Stimulated activated naive B cell treated with anti-CD40 and anti-IgM and Interleukin-4, amounts not matched to agents 10 μg/mL and 1 μg/mL and 100 μg/mL, for 72 hours (primary cell): ENCODE measurements around the gene TEX14.

Experiments used
- ATAC-seq, 2 donors: fragments of 150-1000 bp; cut with Tn5 transposase; replicated peaks; 2 replicates each; pipeline ENCODE4 v1.10.0; 2021; ENCODE audit warnings: moderate library complexity in 1 of 2
- DNase-seq: peaks from one replicate; pipeline ENCODE4 v3.0.0; 2021
- H3K27ac Mint-ChIP-seq: one replicate; pipeline ENCODE4 v1.8.0; 2022; ENCODE audit warnings: mild to moderate bottlenecking, mixed read lengths
- H3K27me3 Mint-ChIP-seq, 2 donors: one replicate each; pipeline ENCODE4 v1.8.0; 2022; ENCODE audit warnings: mixed read lengths in 2 of 2
- H3K36me3 Mint-ChIP-seq, 2 donors: one replicate each; pipeline ENCODE4 v1.8.0; 2022; ENCODE audit warnings: mixed read lengths in 2 of 2, mild to moderate bottlenecking in 1 of 2
- H3K4me1 Mint-ChIP-seq, 2 donors: one replicate each; pipeline ENCODE4 v1.8.0; 2022; ENCODE audit warnings: mixed read lengths in 2 of 2, mild to moderate bottlenecking in 1 of 2
- H3K4me3 Mint-ChIP-seq, 2 donors: one replicate each; pipeline ENCODE4 v1.8.0; 2022; ENCODE audit warnings: mild to moderate bottlenecking in 2 of 2, mixed read lengths in 2 of 2, moderate library complexity in 1 of 2
- H3K9me3 Mint-ChIP-seq, 2 donors: one replicate each; pipeline ENCODE4 v1.8.0; 2022; ENCODE audit warnings: mixed read lengths in 2 of 2, mild to moderate bottlenecking in 1 of 2

Gene TEX14, protein sequence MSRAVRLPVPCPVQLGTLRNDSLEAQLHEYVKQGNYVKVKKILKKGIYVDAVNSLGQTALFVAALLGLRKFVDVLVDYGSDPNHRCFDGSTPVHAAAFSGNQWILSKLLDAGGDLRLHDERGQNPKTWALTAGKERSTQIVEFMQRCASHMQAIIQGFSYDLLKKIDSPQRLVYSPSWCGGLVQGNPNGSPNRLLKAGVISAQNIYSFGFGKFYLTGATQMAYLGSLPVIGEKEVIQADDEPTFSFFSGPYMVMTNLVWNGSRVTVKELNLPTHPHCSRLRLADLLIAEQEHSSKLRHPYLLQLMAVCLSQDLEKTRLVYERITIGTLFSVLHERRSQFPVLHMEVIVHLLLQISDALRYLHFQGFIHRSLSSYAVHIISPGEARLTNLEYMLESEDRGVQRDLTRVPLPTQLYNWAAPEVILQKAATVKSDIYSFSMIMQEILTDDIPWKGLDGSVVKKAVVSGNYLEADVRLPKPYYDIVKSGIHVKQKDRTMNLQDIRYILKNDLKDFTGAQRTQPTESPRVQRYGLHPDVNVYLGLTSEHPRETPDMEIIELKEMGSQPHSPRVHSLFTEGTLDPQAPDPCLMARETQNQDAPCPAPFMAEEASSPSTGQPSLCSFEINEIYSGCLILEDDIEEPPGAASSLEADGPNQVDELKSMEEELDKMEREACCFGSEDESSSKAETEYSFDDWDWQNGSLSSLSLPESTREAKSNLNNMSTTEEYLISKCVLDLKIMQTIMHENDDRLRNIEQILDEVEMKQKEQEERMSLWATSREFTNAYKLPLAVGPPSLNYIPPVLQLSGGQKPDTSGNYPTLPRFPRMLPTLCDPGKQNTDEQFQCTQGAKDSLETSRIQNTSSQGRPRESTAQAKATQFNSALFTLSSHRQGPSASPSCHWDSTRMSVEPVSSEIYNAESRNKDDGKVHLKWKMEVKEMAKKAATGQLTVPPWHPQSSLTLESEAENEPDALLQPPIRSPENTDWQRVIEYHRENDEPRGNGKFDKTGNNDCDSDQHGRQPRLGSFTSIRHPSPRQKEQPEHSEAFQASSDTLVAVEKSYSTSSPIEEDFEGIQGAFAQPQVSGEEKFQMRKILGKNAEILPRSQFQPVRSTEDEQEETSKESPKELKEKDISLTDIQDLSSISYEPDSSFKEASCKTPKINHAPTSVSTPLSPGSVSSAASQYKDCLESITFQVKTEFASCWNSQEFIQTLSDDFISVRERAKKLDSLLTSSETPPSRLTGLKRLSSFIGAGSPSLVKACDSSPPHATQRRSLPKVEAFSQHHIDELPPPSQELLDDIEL (N-terminal part only)

DNA sequence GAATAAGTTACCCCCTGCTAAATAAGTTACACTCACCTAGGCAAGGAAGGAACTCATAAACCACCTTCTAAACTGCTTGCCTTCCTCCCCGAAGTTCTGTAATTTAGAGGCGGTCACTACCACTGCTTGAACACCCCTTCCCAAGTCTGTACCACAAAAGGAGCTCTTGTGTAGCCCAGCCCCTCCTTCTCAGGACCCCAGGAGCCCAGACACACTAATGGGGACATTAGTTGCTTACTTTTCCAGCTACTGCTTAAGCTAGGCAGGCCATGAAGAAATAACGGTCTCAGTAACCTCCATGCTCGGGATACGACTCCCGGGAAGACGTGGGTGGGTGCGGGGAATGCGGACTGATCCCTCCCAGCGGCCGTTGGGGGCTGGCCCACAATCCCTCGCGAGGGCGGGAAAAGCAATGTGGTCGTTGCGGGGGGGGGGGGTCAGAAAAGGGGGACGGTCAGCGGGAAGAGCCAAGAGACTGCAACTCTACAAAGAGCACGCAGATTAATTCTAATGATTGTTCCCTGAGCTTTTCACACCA, at the start of gene TEX14:
TEX14 (minus strand) TSS at position 345 of the 538 bp plus-strand sequence. CDS start 40,044 bp downstream, outside the sequence.
- H3K4me1 Mint-ChIP-seq = peaks cover 13 to 26% of the 10 kb centered on the region in 2 donors
- H3K4me3 Mint-ChIP-seq = peak within 1 kb of the TSS; percentile 92 to 95
- H3K36me3 Mint-ChIP-seq = peaks cover 5 to 7% of the 10 kb centered on the region in 2 donors
- DNase-seq (no peak), ATAC-seq (no peak)
- no peaks in the 10 kb centered on the region for H3K27me3 Mint-ChIP-seq
- peak within 1 kb of the TSS; percentile 94 for H3K27ac Mint-ChIP-seq
- no peaks in the 10 kb centered on the region for H3K9me3 Mint-ChIP-seq

DNA sequence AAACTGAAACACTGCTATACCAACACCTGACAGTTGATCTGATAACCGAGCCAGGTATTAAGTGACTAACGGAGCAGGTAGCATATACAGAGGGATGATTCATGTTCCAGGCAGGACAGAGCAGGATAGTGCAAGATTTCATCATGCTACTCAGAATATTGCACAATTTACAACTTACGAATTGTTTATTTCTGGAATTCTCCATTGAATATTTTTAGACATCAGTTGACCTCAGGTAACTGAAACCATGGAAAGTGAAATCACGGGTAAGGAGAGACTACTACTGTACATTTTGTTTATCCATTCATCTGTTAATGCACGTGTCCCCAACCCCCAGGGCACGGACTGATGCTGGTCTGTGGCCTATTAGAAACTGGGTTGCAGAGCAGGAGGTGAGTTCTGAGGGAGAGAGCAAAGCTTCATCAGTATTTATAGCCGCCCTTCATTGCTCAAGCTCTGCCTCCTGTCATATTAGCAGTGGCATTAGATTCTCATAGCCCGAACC, 49.3 kb upstream of the TEX14 start:
- DNase-seq (no peak), ATAC-seq (no peak)
- Mint-ChIP-seq H3K9me3 (no peaks in the 10 kb centered on the region), H3K27me3 (no peaks in the 10 kb centered on the region), H3K4me1 (no peaks in the 10 kb centered on the region), H3K4me3 (no peak overlapping the region), H3K36me3 (peaks cover 0 to under 1% of the 10 kb centered on the region in 2 donors), H3K27ac (no peak overlapping the region)

DNA sequence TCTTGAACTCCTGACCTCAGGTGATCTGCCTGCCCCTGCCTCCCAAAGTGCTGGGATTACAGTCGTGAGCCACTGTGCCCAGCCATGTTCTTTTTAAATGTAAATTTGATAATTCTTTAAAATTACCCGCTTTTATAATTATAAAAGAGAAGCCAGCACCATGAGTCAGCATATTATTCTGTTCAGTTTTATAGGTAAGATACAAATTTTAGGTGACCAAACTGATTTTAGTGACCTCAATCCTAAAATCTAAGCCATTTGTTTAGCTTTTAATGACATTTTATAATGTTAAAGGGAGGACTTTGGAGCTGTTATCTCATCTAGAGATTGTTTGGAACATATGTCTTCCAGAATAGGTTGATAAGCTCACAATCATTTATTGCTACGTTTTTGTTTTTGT, 43.0 kb upstream of the TEX14 start:
- Mint-ChIP-seq H3K27me3 (no peaks in the 10 kb centered on the region), H3K27ac (no peak overlapping the region), H3K4me3 (no peak overlapping the region), H3K9me3 (no peaks in the 10 kb centered on the region), H3K4me1 (no peaks in the 10 kb centered on the region), H3K36me3 (peaks cover 3 to 11% of the 10 kb centered on the region in 2 donors)
- DNase-seq (no peak), ATAC-seq (no peak)

DNA sequence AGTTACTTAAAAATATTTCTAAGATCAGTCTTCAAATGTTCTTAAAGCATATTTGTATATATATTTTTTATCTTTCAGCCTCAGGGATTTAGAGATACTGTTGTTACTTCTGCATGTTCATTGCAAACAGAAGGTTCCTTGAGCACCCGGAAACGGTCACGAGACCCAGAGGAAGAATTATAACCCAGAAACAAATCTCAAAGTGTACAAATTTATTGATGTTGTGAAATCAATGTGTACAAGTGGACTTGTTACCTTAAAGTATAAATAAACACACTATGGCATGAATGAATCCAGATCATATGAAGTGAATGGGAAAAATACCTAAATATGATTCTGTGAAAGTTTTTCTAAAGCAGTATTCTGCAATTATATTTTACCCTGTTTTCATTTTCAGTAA, 42.2 kb upstream of the TEX14 start:
- Mint-ChIP-seq H3K9me3 (no peaks in the 10 kb centered on the region), H3K36me3 (peaks cover 3 to 11% of the 10 kb centered on the region in 2 donors), H3K4me3 (no peak overlapping the region), H3K4me1 (no peaks in the 10 kb centered on the region), H3K27me3 (no peaks in the 10 kb centered on the region), H3K27ac (no peak overlapping the region)
- ATAC-seq (no peak), DNase-seq (no peak)

DNA sequence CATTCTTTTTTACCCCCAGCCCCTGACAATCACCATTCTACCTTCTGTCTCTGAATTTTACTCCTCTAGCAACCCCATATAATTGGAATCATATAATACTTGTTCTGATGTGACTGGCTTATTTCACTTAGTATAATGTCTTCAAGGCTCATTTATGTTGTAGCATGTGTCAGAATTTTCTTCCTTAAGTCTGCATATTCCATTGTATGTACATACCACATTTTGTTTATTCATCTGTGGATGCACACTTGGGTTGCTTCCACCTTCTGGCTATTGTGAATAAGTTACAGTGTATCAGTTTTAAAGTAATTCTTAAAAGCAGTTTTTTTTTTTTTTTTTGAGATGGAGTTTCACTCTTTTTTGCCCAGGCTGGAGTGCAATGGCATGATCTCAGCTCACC, 39.1 kb upstream of the TEX14 start:
- DNase-seq (no peak), ATAC-seq (no peak)
- Mint-ChIP-seq H3K4me3 (no peak overlapping the region), H3K36me3 (peaks cover 6 to 12% of the 10 kb centered on the region in 2 donors), H3K27ac (no peak overlapping the region), H3K9me3 (no peaks in the 10 kb centered on the region), H3K27me3 (no peaks in the 10 kb centered on the region), H3K4me1 (no peaks in the 10 kb centered on the region)

DNA sequence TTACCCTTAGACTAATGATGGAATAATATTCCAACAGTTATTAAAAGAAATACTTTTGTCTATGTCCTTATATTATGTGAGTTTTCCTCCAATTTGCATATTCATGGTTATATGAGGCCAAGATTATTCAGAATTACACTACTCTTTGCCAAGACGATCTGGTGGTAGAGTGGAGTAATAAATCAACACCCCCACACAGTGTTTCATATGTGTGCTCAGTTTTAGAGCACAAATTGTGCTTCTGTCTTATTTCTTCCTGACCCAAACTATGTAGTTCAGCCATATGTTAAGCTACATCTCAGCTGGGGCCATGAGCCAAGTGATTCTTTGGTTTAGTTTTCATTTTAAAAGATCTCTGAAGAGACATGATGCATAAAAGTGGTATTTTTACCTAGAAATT, 37.0 kb upstream of the TEX14 start:
- no peaks in the 10 kb centered on the region for H3K9me3 Mint-ChIP-seq
- ATAC-seq (no peak), DNase-seq (no peak)
- H3K4me3 Mint-ChIP-seq = no peak overlapping the region
- H3K36me3 Mint-ChIP-seq = peaks cover 3 to 23% of the 10 kb centered on the region in 2 donors
- no peak overlapping the region for H3K27ac Mint-ChIP-seq
- no peaks in the 10 kb centered on the region for H3K27me3 Mint-ChIP-seq
- no peaks in the 10 kb centered on the region for H3K4me1 Mint-ChIP-seq

DNA sequence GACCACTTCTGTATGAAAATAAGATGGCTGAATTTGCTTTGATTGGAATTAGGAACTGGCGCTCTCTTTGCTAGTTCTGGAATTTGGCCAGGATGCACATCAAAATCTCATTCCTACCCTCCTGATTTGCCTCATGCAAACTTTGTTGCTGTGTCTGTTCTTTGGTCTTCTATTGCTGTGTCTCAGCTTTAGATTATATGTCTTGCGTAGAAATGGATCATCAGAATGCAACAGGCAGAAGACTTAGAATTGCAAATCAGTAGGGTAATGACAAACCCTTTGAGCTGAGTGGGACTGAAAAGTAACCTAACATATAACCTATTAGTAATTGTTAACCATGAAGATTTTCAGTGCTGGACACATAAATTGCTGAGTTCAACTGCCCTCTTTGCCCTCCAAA, 30.9 kb upstream of the TEX14 start:
- Mint-ChIP-seq H3K36me3 (peaks cover 8 to 19% of the 10 kb centered on the region in 2 donors), H3K27me3 (no peaks in the 10 kb centered on the region), H3K4me1 (no peaks in the 10 kb centered on the region), H3K27ac (no peak overlapping the region), H3K4me3 (no peak overlapping the region), H3K9me3 (no peaks in the 10 kb centered on the region)
- ATAC-seq = no peak
- DNase-seq = no peak

DNA sequence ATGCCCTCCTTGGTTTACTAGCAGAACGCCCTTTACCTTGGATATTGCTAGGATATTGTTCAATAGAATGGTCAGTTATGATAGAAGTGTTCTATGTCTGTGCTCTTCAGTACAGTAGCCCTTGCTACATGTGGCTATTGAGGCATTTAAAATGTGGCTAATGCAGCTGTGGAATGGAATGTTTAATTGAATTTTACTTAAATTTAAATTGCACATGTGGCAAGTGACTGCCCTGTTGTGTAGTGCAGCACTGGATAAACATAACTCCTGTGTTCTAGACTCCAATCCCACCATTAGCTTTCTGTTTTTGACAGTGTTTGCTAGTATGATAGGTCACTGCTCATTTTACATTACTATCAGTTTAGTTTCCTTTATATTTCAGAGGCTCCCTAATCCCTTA, 30.4 kb upstream of the TEX14 start:
- no peak overlapping the region for H3K4me3 Mint-ChIP-seq
- H3K27ac Mint-ChIP-seq = no peak overlapping the region
- ATAC-seq (no peak), DNase-seq (no peak)
- H3K27me3 Mint-ChIP-seq = no peaks in the 10 kb centered on the region
- no peaks in the 10 kb centered on the region for H3K9me3 Mint-ChIP-seq
- peaks cover 8 to 19% of the 10 kb centered on the region in 2 donors for H3K36me3 Mint-ChIP-seq
- H3K4me1 Mint-ChIP-seq = no peaks in the 10 kb centered on the region

DNA sequence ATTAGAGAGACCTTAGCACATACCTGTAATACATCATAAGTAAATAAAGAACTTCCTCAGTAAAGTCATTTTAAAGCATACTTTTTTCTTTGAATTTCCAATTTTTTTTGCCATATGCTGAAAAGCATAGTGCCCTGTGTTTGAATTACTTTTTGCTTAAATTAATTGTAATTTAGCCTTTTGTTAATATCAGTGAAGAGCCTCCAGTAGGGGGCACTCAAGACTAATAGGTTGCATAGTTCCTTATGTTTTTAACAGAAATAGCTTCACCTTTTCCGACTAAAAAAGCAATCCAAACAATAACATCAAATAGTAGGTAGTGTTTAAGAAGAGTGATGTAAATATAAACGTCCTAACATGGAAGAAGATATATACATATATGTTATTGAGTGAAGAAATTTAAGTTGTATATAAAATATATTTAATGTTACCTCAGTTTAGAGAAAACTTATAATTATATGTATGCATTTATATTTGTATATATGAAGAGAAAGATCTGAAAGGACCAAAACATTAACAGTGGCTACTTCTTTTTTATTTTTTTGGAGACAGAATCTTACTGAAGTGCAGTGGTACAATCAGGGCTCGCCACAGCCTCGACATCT, 19.2 kb upstream of the TEX14 start:
- H3K9me3 Mint-ChIP-seq = no peaks in the 10 kb centered on the region
- no peak for ATAC-seq
- peaks cover 17 to 35% of the 10 kb centered on the region in 2 donors for H3K36me3 Mint-ChIP-seq
- H3K27ac Mint-ChIP-seq = no peak overlapping the region
- no peak for DNase-seq
- H3K27me3 Mint-ChIP-seq = no peaks in the 10 kb centered on the region
- H3K4me1 Mint-ChIP-seq = peaks cover 9 to 17% of the 10 kb centered on the region in 2 donors
- no peak overlapping the region for H3K4me3 Mint-ChIP-seq

DNA sequence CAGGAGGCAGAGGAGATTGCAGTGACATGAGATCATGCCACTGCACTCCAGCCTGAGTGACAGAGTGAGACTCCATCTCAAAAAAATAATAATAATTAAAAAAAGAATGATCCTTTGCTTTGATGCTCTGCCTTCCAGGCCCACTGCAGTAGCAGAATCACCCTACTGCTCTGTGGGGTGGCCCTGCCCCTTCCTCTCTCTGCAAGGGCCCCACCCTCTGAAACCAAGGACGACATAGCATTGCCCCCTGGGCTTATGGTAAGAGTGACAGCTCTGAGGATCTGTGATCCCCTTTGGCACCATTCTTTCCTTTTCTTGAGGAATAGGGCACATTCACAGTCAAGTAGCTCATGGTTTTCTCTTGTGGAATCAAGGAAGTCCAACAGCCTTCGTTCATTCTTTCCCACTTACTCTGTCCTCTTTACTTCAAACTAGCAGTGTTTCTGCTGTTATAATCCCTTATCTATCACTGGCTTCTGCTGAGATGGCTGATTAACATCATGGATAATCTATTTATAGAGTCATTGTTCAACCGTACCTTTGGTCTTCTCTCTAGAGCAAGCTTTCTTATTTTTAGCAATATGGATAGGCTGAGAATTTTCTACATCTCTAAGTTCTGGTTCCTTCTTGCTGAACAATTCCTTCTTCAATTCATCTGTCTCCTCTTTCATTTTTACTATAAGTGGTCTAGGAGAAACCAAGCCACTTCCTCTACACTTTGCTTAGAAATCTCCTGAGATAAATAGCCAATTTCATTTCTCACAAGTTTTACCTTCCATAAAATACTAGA, 14.7 kb upstream of the TEX14 start:
- ATAC-seq = peak; percentile 72 to 74
- DNase-seq = no peak
- Mint-ChIP-seq H3K27ac (peak overlapping the region; percentile 75), H3K4me3 (no peak overlapping the region), H3K27me3 (no peaks in the 10 kb centered on the region), H3K36me3 (peaks cover 18 to 43% of the 10 kb centered on the region in 2 donors), H3K9me3 (no peaks in the 10 kb centered on the region), H3K4me1 (peaks cover 9 to 21% of the 10 kb centered on the region in 2 donors)

DNA sequence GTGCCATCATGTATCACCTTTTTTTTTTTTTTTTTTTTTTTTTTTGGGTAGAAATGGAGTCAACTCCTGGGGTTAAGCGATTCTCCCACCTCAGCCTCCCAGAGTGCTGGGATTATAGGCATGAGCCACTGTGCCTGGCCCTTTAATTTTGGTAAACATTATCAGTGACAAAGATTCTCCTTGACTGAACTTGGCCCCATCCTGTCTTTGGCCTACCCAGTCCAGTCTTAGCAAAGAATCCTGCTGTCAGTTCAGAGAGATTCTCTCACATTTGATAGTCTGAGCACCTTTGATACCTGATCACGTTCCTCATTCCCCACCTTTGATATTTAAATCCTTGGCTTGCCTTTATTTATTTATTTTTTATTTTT, 12.1 kb upstream of the TEX14 start:
- Mint-ChIP-seq H3K27me3 (no peaks in the 10 kb centered on the region), H3K9me3 (no peaks in the 10 kb centered on the region), H3K4me3 (no peak overlapping the region), H3K4me1 (peaks cover 8 to 16% of the 10 kb centered on the region in 2 donors), H3K36me3 (peaks cover 17 to 39% of the 10 kb centered on the region in 2 donors), H3K27ac (no peak overlapping the region)
- ATAC-seq (no peak), DNase-seq (no peak)

DNA sequence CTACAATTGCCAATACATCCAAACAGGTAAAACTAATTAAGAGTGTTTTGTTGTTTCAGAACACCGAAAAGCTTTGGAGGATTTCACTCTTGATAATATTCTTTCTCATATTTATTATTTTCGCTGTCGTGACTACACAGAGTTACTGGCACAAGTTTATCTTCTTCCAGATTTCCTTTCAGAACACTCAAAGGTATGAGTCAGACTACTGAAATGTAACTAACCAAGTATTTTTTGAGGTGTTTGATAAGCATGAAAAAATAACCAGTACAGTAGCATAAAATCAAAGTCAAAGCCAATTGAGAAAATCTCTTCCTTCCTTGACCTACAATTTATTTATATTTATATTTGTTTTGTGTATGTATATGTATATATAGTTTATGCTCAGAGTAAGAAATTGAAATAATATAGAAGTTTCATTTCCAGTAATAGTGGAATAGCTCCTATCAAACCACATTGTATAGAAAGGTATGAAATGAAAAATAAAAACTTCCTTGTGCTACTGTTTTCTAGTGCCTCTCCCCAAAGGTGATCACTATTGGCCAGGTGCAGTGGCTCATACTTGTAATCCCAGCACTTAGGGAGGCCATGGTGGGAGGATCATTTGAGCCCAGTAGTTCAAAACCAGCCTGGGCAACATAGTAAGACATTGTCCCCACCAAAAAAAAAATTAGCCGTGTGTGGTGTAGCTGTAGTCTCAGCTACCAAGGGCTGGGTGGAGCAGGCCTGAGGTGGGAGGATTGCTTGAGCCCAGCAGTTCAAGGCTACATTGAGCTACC, 11.5 kb upstream of the TEX14 start:
- peaks cover 17 to 39% of the 10 kb centered on the region in 2 donors for H3K36me3 Mint-ChIP-seq
- no peaks in the 10 kb centered on the region for H3K9me3 Mint-ChIP-seq
- ATAC-seq (no peak), DNase-seq (no peak)
- H3K4me3 Mint-ChIP-seq = no peak overlapping the region
- peaks cover 8 to 16% of the 10 kb centered on the region in 2 donors for H3K4me1 Mint-ChIP-seq
- no peak overlapping the region for H3K27ac Mint-ChIP-seq
- H3K27me3 Mint-ChIP-seq = no peaks in the 10 kb centered on the region
